AG09319 (cell line): ENCODE results near the gene IL22RA2.

Source experiments
- DNase-seq: peaks from one replicate; pipeline ENCODE4 v3.0.0-alpha.2; 2010; ENCODE audit warnings: low read depth; ENCODE audit errors: extremely low read depth
- CTCF ChIP-seq: IDR thresholded peaks from 2 replicates; pipeline ENCODE4 v1.5.1; 2011; ENCODE audit warnings: low read depth, mild to moderate bottlenecking, inconsistent platforms, low read length, moderate library complexity

The IL22RA2 gene

GRCh38 chr6:137099689-137100403 is 73.6 kb downstream of the IL22RA2 start:
- no peak for TF ChIP-seq CTCF
- no peak for DNase-seq

- DNase-seq, result no peak
- no peak for TF ChIP-seq CTCF
These were observed 75.9 kb downstream of the IL22RA2 start for GRCh38 chr6:137097526-137097925.

- no peak for TF ChIP-seq CTCF
- DNase-seq, result no peak
These were observed 76.4 kb downstream of the IL22RA2 start for GRCh38 chr6:137097057-137097456.

- TF ChIP-seq CTCF, result no peak
- no peak for DNase-seq
These were observed 77.7 kb downstream of the IL22RA2 start for GRCh38 chr6:137095651-137096238.

- no peak for TF ChIP-seq CTCF
- DNase-seq, result no peak
These were observed 78.4 kb downstream of the IL22RA2 start for GRCh38 chr6:137095093-137095492.

GRCh38 chr6:137094411-137095008 is 78.9 kb downstream of the IL22RA2 start:
- DNase-seq, result peak; percentile 38
- TF ChIP-seq CTCF, result peak; percentile 75
